KOPT-K1 (cell line): ENCODE measurements around the gene TREML4.
"Not testable (repeated sequence)": the region's sequence is repeated elsewhere in the genome, so short reads cannot be mapped to it uniquely, and the experiment has no call there.

Experiments used
- H3K27ac ChIP-seq: fragments of 200-600 bp; sonication (generic); 2 replicates; pipeline ENCODE4 v1.5.1; 2016; ENCODE audit warnings: antibody characterized with exemption, mild to moderate bottlenecking, low read depth, low read length; ENCODE audit not compliant: poor library complexity, severe bottlenecking
- H3K36me3 ChIP-seq: fragments of 200-600 bp; sonication (generic); 2 replicates; pipeline ENCODE4 v1.5.1; 2017; ENCODE audit warnings: antibody characterized with exemption, mild to moderate bottlenecking, low read length, moderate library complexity; ENCODE audit not compliant: insufficient read depth
- H3K9me3 ChIP-seq: fragments of 200-600 bp; sonication (generic); 2 replicates; pipeline ENCODE4 v1.5.1; 2017; ENCODE audit warnings: antibody characterized with exemption, low read length, mild to moderate bottlenecking; ENCODE audit not compliant: insufficient read depth, poor library complexity, severe bottlenecking

TREML4 gene

DNA sequence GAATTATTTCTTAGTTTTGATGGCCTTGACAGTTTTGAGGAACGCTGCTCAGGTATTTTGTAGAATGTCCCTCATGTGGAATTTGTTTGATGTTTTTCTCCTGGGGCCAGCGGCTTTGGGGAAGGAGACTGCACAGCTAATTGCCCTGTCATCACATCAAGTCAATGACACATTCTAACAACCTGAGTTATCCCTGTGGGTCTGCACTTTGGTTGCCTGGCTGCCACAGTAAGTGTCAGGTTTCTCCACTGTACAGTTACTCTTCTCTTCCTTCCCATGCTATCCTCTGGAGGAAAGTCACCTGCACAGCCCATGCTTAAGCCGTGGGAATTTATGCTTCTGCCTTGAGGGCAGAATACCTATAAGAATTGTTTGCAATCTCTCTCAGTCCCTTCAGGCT lies 1.4 kb upstream of the TREML4 start:
- H3K36me3 ChIP-seq = no peaks in the 10 kb centered on the region
- H3K9me3 ChIP-seq = no peaks in the 10 kb centered on the region
- H3K27ac ChIP-seq = no peak overlapping the region

- Histone ChIP-seq H3K36me3 (no peaks in the 10 kb centered on the region), H3K9me3 (no peaks in the 10 kb centered on the region), H3K27ac (no peak overlapping the region)
Measured at GRCh38 chr6:41228616-41229015, 467 bp downstream of the TREML4 start.

DNA sequence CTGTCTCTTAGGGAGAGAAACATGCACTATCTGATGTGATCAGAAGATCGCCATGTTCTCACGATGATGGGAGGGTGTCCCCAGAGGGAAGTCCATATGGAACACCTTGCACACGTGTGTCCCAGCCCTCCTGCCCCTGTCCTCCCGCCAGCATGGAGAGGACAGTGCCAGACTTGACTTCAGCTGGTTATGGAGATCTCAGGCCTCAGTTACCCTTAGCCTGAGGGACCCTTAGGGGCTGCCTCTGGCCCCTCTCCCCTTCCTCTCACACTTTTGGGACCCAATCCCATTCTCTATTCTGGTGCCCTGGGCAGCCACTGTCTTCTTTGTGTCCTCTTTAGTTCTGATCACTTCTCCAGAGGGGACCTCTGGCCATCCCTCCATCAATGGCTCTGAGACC lies 1.6 kb downstream of the TREML4 start:
- no peak overlapping the region for H3K27ac ChIP-seq
- H3K36me3 ChIP-seq = no peaks in the 10 kb centered on the region
- no peaks in the 10 kb centered on the region for H3K9me3 ChIP-seq

DNA sequence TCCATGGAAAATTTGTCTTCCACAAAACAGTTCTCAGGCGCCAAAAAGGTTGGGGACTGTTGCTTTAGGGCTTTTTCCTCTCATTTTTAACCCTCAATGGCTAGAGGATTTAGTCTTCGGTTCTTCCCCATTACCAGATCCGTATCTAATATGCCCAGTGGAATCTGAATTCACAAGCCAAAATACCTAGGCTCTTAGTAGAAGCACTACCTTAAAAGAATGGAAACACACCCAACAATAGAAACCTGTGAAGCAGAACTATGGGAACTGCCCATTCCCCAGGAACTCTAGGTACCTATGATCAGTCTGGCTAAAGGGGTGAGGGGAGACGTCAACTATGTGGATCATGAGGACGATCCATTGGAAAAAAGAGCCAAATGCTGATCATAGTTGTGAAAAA lies 3.1 kb downstream of the TREML4 start:
- Histone ChIP-seq H3K27ac (no peak overlapping the region), H3K9me3 (no peaks in the 10 kb centered on the region), H3K36me3 (no peaks in the 10 kb centered on the region)

GRCh38 chr6:41232667-41233066 lies 4.5 kb downstream of the TREML4 start:
- Histone ChIP-seq H3K27ac (no peak overlapping the region), H3K9me3 (no peaks in the 10 kb centered on the region), H3K36me3 (no peaks in the 10 kb centered on the region)

DNA sequence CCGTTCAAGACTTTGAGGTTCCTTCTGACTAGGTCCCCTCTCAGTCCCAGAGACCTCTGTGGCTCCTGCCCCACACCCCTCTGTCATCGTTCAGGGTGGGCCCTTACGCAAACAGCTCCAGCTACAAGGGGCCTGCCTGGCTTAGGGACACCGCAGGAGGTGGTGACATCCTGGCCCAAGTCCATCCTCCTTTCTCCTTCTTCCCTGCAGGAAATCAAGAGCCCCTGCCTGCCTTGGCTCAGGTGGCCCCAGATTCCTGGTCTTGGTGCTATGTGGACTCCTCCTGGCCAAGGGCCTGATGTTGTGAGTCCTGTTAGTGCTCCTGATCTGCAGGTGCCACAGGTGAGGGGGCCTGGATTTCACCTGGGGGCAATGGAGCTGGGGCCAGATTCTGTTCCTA lies 8.1 kb downstream of the TREML4 start:
- Histone ChIP-seq H3K9me3 (no peaks in the 10 kb centered on the region), H3K36me3 (no peaks in the 10 kb centered on the region), H3K27ac (no peak overlapping the region)

- Histone ChIP-seq H3K36me3 (no peaks in the 10 kb centered on the region), H3K9me3 (no peaks in the 10 kb centered on the region), H3K27ac (no peak overlapping the region)
Measured at GRCh38 chr6:41237128-41237527, 9.0 kb downstream of the TREML4 start.

- no peak overlapping the region for H3K27ac ChIP-seq
- no peaks in the 10 kb centered on the region for H3K36me3 ChIP-seq
- H3K9me3 ChIP-seq = no peaks in the 10 kb centered on the region
Measured at GRCh38 chr6:41239467-41240159, 11.5 kb downstream of the TREML4 start.

- not testable (repeated sequence) for H3K27ac ChIP-seq, H3K9me3 ChIP-seq, H3K36me3 ChIP-seq
Measured at GRCh38 chr6:41246529-41246928, 18.4 kb downstream of the TREML4 start.

GRCh38 chr6:41247288-41247865 lies 19.2 kb downstream of the TREML4 start:
- Histone ChIP-seq H3K27ac (peak overlapping the region; percentile 32), H3K9me3 (no peaks in the 10 kb centered on the region), H3K36me3 (no peaks in the 10 kb centered on the region)

DNA sequence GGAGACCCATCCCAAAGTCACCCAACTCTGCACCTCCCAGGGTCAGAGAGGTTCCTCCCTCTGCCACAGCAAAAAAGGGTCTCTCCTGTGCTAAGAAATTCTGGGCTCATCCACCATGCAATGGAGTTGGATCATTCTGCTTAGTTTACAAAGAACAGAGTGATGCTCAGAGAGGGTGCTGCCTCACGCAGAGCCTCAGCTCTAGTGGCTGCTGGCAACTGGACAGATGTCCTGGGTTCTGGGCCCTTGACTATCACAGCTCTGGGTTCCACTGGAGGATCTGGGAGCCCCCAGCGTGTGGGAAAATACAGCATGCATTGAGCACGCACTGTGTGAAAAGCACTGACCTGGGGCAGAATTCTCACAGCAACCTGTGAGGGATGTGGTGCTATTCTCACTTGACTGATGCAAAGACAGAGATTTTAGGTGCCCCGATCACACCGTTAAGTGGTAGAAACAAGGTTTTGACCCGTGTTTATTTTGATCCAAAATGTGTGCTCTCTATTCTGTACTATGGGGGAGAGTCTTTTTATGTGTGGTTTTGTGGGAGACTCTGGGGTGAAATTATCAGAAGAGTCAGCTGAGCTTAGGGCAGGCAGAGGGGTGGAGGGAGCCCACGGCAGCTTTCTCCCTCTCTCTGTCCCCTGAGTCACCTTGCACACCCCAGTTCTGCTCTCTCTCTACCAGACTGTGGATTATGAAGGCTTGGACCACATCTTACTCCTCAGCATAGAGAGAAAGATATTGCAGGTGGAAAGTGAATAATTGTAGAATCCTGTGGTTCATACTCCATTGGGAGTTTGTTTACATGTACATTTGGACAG lies 19.9 kb downstream of the TREML4 start:
- H3K9me3 ChIP-seq = no peaks in the 10 kb centered on the region
- no peaks in the 10 kb centered on the region for H3K36me3 ChIP-seq
- H3K27ac ChIP-seq = no peak overlapping the region

DNA sequence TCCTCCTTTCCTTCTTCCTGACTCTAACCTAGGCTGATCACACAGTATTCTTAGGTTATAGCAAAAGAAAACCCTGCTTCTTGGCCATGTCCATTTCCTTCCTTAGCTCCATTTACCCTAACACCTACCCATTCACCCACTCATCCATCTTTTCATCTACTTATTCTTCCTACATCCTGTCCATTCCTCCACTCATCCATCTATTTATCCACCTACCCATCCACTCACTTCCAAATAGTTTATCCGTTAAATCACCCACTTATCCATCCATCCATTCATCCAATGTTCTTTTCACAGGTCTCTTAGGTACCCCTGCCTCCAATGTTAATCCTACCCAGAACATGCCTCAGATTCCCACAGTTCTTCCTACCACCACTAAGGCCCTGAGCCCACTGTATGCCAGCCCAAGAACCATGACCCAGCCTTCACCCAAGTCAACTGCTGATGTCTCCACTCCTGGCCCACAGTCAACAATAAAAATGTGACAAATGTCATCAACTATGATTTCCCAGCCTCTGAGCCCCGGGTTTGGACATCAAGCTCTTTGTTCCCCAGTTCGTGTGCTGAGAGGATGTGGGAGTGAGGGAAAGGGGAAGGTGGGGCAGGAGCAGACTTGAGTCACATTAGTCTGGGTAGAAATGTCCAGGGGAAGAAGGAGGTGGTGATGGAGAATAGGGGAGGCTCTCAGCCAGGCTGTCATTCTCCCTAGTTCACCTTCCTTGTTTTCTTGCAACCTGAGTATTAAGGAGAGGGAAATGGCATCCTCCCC lies 24.4 kb downstream of the TREML4 start:
- Histone ChIP-seq H3K36me3 (no peaks in the 10 kb centered on the region), H3K9me3 (no peaks in the 10 kb centered on the region), H3K27ac (no peak overlapping the region)

GRCh38 chr6:41255110-41255509 lies 27.0 kb downstream of the TREML4 start:
- Histone ChIP-seq H3K36me3 (no peaks in the 10 kb centered on the region), H3K27ac (no peak overlapping the region), H3K9me3 (peaks cover under 1% of the 10 kb centered on the region)

GRCh38 chr6:41255638-41256246 lies 27.6 kb downstream of the TREML4 start:
- Histone ChIP-seq H3K27ac (no peak overlapping the region), H3K36me3 (no peaks in the 10 kb centered on the region)

DNA sequence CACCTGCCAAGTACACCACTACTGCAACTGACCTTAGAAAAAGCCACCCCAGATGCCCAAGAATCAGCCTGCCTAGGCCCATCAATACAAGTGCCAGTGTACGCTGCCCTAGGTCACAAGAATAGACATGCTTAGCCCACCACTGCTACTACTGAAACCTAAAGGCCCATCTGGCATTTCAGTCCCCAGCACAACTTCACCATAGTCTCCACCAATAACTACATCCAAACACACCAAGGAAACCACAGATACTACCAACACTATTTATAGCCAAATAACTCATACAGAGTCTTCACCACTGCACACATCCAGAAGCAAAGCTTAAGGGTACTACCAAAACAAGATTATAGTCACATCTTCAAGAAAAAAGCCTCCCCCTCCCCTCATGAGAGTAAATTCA lies 28.2 kb downstream of the TREML4 start:
- Histone ChIP-seq H3K27ac (no peak overlapping the region), H3K9me3 (peaks cover 11% of the 10 kb centered on the region)

More at GRCh38 chr6:41255638-41256246, 27.6 kb downstream of the TREML4 start:
- peaks cover 7% of the 10 kb centered on the region for H3K9me3 ChIP-seq

More for the DNA sequence above, 28.2 kb downstream of the TREML4 start:
- H3K36me3 ChIP-seq = no peaks in the 10 kb centered on the region
